Heart right ventricle (tissue), 16 donors: ENCODE measurements around the gene PWWP2B. TPM values are rescaled to one million over a fixed set of nuclear protein-coding genes. Genes with fewer than 3 reads are reported as not detected.

ENCODE experiments used
- ATAC-seq, 8 donors: fragments of 200-7000 bp; cut with Tn5 transposase; one replicate each; pipeline ENCODE4 v1.9.1; 2020; ENCODE audit warnings: mild to moderate bottlenecking in 8 of 8, moderate library complexity in 8 of 8, moderate number of reproducible peaks in 1 of 8
- DNase-seq, 2 donors: peaks; one replicate each; pipeline ENCODE4 v3.0.0-alpha.2; 2020
- H3K27ac ChIP-seq, 10 donors: fragments of 200-600 bp; sonication (generic) in 2 of 10; one replicate each; pipeline versions ENCODE4 v1.5.0 to v1.8.0; 2020 to 2022; ENCODE audit warnings: mild to moderate bottlenecking in 3 of 10
- H3K27me3 ChIP-seq, 7 donors: fragments of 200-600 bp; one replicate each; pipeline ENCODE4 v1.8.0; 2021 to 2022; ENCODE audit warnings: mild to moderate bottlenecking in 2 of 7
- H3K36me3 ChIP-seq, 9 donors: fragments of 200-600 bp; sonication (generic) in 1 of 9; one replicate each; pipeline versions ENCODE4 v1.5.0 to v1.8.0; 2020 to 2022; ENCODE audit warnings: mild to moderate bottlenecking in 2 of 9
- H3K4me1 ChIP-seq, 9 donors: fragments of 200-600 bp; sonication (generic) in 1 of 9; one replicate each; pipeline versions ENCODE4 v1.5.0 to v1.8.0; 2020 to 2022; ENCODE audit warnings: mild to moderate bottlenecking in 4 of 9
- H3K4me3 ChIP-seq, 10 donors: fragments of 200-600 bp; sonication (generic) in 2 of 10; one replicate each; pipeline versions ENCODE4 v1.5.0 to v1.8.0; 2020 to 2022; ENCODE audit warnings: mild to moderate bottlenecking in 7 of 10, moderate library complexity in 2 of 10
- H3K9me3 ChIP-seq, 11 donors: fragments of 200-600 bp in 10 of 11; sonication (generic) in 2 of 11; one replicate each; pipeline versions ENCODE4 v1.5.0 to v1.8.0; 2013 to 2022; ENCODE audit warnings: mild to moderate bottlenecking in 2 of 11, control low read depth in 1 of 11, moderate library complexity in 1 of 11
- WGBS, 2 donors: extraction: QIAGEN DNeasy Blood & Tissue Kit; methylation state at CpG; one replicate each; pipeline ENCODE4 v1.1.7; 2013; ENCODE audit warnings: inconsistent platforms in 1 of 2; 5-methylcytosine and 5-hydroxymethylcytosine counted together
- intact Hi-C, 10 donors: fragments of 100-400 bp; cut with DNase I; formaldehyde crosslinking; loops; one replicate each; pipeline versions ENCODE4 v1.11.1 to v1.14.2; 2022
- polyA plus RNA-seq, 2 donors: library from polyadenylated mRNA; stranded (reverse); fragments of 200-250 nt; gene quantifications; one replicate each; pipeline ENCODE4 v1.2.3, GENCODE V29; 2013
- total RNA-seq, 10 donors: library from RNA; stranded (reverse); fragmentation: NEBNext Ultra II Directional in 3 of 10; extraction: Animal tissue kit (Norgen Biotek cat#: 25700) in 3 of 10; gene quantifications; one replicate each; pipeline versions ENCODE4 v1.2.1 to v1.2.4, GENCODE V29; 2021 to 2023
- TF ChIP-seq, protein P1 (sequence below), 9 donors: fragments of 200-600 bp; sonication (generic) in 2 of 9; IDR thresholded peaks; one replicate each; pipeline versions ENCODE4 v1.5.0 to v1.8.0; 2021 to 2022; ENCODE audit warnings: antibody characterized with exemption in 9 of 9, mild to moderate bottlenecking in 5 of 9, moderate library complexity in 1 of 9
- donor health status: Arrhythmogenic right ventricular cardiomyopathy.
- donor health status: ischemic (EF 13 %, LVEDD 7.1; RV severe dilation, severe dysfunction).
- donor health status: healthy with polysubstance abuse.
- donor health status: DM: no; HTN: yes; CAD: no.
- donor health status: DM: no; HTN: no; CAD: no.
- donor health status: ischemic (EF 25% LVEDD 6.9; RV normal size, moderate dysfunction).
- donor health status: ischemic (EF 25% LVEDD 5.7; RV mildly dilated, moderate dysfunction).
- donor health status: healthy.
- donor health status: DM: yes; HTN: yes; CAD: no.
- donor health status: Ischemic cardiomyopathy.
- donor health status: ischemic (EF 35%, LVEDD 5.7; RV mildly dilated, moderate dysfunction).
- donor health status: nonischemic (EF 11% LVEDD 7.7; RV severe dilation, severe dysfunction).
- donor health status: DM: yes; HTN: yes; CAD: no.
- donor health status: PGD.
- donor health status: ischemic (EF 29% LVEDD 5.4; RV normal size, mild dysfunction).
- donor health status: nonischemic (EF 23%, LVEDD 6.1; RV moderate dilation, normal function).

PWWP2B gene
- total and polyA plus RNA-seq, 12 donors = 11.1 to 21.3 (median 15.0) TPM

DNA sequence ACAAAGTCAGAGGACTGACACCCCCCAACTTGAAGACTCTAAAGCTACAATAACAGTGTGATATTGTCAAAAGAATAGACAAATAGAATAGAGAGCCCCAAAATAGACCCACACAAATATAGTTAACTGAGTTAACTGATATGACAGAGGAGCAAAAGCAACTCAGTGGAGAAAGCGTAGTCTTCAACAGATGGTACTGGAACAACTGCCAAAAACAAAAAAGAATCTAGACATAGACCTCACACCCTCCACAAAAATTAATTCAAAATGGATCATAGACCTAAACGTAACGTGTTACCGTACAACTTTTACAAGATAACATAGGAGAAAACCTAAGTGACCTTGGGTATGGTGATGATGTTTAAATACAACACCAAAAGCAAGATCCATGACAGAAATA is 28.6 kb upstream of the PWWP2B start:
- 71 to 90% methylated on average over 4 of the region's 4 CpGs for WGBS, 2 donors
- intact Hi-C loops = no loop called here
- Histone ChIP-seq H3K4me1 (no peaks in the 10 kb centered on the region), H3K36me3 (peaks cover 0 to 36% (median 0%) of the 10 kb centered on the region in 9 donors), H3K27me3 (peaks cover 0 to 3% (median 0%) of the 10 kb centered on the region in 7 donors), H3K4me3 (no peak overlapping the region), H3K27ac (no peak overlapping the region), H3K9me3 (peaks cover 0 to 13% (median 0%) of the 10 kb centered on the region in 11 donors)
- ATAC-seq = no peak
- DNase-seq = no peak
- TF ChIP-seq, protein P1, sequence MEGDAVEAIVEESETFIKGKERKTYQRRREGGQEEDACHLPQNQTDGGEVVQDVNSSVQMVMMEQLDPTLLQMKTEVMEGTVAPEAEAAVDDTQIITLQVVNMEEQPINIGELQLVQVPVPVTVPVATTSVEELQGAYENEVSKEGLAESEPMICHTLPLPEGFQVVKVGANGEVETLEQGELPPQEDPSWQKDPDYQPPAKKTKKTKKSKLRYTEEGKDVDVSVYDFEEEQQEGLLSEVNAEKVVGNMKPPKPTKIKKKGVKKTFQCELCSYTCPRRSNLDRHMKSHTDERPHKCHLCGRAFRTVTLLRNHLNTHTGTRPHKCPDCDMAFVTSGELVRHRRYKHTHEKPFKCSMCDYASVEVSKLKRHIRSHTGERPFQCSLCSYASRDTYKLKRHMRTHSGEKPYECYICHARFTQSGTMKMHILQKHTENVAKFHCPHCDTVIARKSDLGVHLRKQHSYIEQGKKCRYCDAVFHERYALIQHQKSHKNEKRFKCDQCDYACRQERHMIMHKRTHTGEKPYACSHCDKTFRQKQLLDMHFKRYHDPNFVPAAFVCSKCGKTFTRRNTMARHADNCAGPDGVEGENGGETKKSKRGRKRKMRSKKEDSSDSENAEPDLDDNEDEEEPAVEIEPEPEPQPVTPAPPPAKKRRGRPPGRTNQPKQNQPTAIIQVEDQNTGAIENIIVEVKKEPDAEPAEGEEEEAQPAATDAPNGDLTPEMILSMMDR (IDR thresholded peaks at IDR 0.05) = no peak

DNA sequence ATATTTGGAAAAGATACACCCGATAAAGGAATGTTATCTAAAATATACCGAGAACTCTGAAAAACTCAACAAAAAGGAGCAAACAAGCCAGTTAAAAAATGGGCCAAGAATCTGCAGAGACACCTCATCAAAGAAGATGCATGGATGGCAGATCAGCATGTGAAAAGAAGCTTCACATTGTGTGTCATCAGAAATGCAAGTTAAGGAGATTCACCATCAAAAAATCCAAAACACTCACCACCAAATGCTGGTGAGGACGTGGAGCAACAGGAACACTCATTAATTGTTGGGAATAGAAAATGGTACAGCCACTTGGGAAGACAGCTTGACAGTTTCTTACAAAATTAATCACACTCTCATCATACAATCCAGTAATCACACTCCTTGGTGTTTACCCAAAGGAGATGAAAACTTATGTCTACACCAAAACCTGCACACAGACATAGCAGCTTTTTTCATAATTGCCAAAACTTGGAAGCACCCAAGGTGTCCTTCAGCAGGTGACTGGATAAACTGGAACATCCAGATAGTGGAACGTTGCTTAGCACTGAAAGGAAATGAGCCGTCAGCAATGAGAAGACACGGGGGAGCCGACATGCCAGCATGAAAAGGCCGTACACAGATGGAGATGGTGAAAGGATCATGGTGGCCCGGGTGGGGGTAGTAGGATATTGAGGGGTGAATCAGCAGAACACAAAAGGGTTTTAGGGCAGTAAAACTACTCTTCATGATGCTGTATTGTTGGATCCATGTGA is 27.9 kb upstream of the PWWP2B start:
- no peak for DNase-seq
- H3K27me3 ChIP-seq = peaks cover 0 to 3% (median 0%) of the 10 kb centered on the region in 7 donors
- WGBS, 2 donors = 75 to 82% methylated on average over 9 of the region's 9 CpGs

GRCh38 chr10:132369636-132370185 is 27.3 kb upstream of the PWWP2B start:
- DNase-seq (no peak), ATAC-seq (no peak)
- Histone ChIP-seq H3K27ac (no peak overlapping the region), H3K9me3 (peaks cover 0 to 13% (median 0%) of the 10 kb centered on the region in 11 donors), H3K4me1 (no peaks in the 10 kb centered on the region), H3K4me3 (no peak overlapping the region), H3K27me3 (peaks cover 0 to 3% (median 0%) of the 10 kb centered on the region in 7 donors), H3K36me3 (peaks cover 0 to 36% (median 0%) of the 10 kb centered on the region in 9 donors)
- TF ChIP-seq, protein P1 (IDR thresholded peaks at IDR 0.05) = no peak
- 95% methylated on average over 13 of the region's 13 CpGs for WGBS, 2 donors
- intact Hi-C loops = no loop called here

More for the DNA sequence above, 27.9 kb upstream of the PWWP2B start:
- peaks cover 0 to 36% (median 0%) of the 10 kb centered on the region in 9 donors for H3K36me3 ChIP-seq
- intact Hi-C loops = no loop called here
- ATAC-seq = no peak
- H3K9me3 ChIP-seq = peaks cover 0 to 13% (median 0%) of the 10 kb centered on the region in 11 donors
- no peaks in the 10 kb centered on the region for H3K4me1 ChIP-seq
- no peak overlapping the region for H3K27ac ChIP-seq
- TF ChIP-seq, protein P1 (IDR thresholded peaks at IDR 0.05) = no peak
- no peak overlapping the region for H3K4me3 ChIP-seq

GRCh38 chr10:132370426-132371340 is 26.3 kb upstream of the PWWP2B start:
- Histone ChIP-seq H3K27ac (no peak overlapping the region), H3K9me3 (peaks cover 0 to 13% (median 0%) of the 10 kb centered on the region in 11 donors), H3K27me3 (peaks cover 0 to 3% (median 0%) of the 10 kb centered on the region in 7 donors), H3K4me1 (peaks cover 0 to 6% (median 0%) of the 10 kb centered on the region in 9 donors), H3K4me3 (no peak overlapping the region), H3K36me3 (peaks cover 0 to 28% (median 0%) of the 10 kb centered on the region in 9 donors)
- ATAC-seq (no peak), DNase-seq (no peak)
- TF ChIP-seq, protein P1 (IDR thresholded peaks at IDR 0.05) = no peak
- intact Hi-C loops = no loop called here
- WGBS, 2 donors = 95 to 97% methylated on average over 31 of the region's 31 CpGs
